GM12864 (cell line): ENCODE results near the gene UTF1.
"Not testable (repeated sequence)": the region's sequence is repeated elsewhere in the genome, so short reads cannot be mapped to it uniquely, and the experiment has no call there.

Experiments
- DNase-seq: peaks from one replicate; pipeline ENCODE4 v3.0.0-alpha.2; 2011; ENCODE audit warnings: low read depth
- H3K4me3 ChIP-seq: 2 replicates; pipeline ENCODE4 v1.5.1; 2011; ENCODE audit warnings: mild to moderate bottlenecking, low read depth, low read length, control low read depth
- TF ChIP-seq, protein P1 (sequence below): IDR thresholded peaks from 2 replicates; pipeline ENCODE4 v1.5.1; 2011; ENCODE audit warnings: low read depth, mild to moderate bottlenecking, moderate library complexity, low read length, control low read depth, inconsistent platforms; ENCODE audit errors: missing control alignments

Gene UTF1

DNA sequence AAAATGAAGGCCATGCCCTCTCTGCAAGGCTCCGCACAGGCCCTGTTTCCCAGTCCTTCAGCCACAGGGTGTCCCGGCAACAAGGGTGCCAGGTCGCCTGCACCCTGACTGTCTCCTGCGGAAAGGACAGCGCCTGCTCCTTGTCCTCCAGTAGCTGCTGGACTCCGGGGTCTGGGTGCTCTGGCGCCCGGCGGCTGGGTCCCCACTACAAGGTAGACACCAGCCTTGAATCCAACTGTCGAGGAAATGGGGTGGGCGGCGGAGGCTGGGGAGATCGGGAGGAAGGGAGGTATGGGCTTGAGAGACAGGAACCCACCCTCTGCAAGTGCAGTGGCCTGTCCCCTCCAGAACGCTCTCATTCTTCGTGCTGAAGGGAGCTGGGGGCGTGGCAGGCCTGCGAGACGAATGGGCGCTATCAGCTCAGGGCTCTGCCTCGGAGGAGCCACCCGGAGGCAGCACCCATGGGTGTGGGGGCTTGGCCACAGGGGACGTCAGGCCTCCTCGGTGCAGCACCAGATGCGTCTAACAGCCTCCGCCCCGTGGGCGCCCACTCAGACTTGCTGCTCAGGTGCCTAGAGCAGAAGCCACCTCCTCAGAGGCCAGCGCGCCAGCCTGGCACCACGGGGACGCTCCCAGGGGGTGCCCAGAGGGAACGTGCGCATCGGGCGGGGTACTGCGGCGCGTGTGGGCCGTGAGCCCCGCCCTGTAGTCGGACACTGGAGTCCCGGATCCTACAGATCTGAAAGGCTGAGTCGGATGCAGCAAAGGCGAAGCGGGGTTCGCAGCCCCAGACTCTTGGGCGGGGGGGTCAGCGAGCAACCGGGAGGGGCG is 31.1 kb downstream of the UTF1 start:
- peak overlapping the region; percentile 66 for H3K4me3 ChIP-seq
- TF ChIP-seq, protein P1, sequence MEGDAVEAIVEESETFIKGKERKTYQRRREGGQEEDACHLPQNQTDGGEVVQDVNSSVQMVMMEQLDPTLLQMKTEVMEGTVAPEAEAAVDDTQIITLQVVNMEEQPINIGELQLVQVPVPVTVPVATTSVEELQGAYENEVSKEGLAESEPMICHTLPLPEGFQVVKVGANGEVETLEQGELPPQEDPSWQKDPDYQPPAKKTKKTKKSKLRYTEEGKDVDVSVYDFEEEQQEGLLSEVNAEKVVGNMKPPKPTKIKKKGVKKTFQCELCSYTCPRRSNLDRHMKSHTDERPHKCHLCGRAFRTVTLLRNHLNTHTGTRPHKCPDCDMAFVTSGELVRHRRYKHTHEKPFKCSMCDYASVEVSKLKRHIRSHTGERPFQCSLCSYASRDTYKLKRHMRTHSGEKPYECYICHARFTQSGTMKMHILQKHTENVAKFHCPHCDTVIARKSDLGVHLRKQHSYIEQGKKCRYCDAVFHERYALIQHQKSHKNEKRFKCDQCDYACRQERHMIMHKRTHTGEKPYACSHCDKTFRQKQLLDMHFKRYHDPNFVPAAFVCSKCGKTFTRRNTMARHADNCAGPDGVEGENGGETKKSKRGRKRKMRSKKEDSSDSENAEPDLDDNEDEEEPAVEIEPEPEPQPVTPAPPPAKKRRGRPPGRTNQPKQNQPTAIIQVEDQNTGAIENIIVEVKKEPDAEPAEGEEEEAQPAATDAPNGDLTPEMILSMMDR = no peak
- no peak for DNase-seq

DNA sequence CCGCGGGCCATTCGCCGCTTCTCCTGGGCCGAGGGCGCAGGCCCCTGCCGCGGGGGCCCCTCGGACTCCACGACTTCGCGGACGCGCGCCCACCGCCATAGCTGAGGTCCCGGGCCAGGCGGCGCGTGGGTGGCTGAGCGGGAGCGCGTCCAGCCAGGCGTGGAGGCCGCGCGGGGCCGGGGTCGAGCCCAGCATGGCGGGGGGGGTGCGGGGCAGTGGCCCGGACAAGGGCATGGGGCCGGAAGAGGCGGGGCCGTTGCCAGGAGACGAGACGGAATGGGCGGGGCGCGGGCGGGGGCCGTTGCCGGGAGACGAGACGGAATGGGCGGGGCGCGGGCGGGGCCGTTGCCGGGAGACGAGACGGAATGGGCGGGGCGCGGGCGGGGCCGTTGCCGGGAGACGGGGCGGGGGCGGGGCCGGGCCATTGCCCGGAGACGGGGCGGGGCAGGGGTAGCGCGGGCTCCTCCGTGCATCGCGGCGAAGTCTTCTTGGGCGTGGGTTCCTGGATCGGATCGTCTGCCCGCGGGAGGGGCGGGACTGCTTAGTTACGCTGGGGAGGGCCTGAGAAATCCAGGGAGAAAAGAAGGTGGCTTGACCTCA is 31.8 kb downstream of the UTF1 start:
- peak overlapping the region; percentile 66 for H3K4me3 ChIP-seq
- no peak for DNase-seq
- TF ChIP-seq, protein P1 = no peak

DNA sequence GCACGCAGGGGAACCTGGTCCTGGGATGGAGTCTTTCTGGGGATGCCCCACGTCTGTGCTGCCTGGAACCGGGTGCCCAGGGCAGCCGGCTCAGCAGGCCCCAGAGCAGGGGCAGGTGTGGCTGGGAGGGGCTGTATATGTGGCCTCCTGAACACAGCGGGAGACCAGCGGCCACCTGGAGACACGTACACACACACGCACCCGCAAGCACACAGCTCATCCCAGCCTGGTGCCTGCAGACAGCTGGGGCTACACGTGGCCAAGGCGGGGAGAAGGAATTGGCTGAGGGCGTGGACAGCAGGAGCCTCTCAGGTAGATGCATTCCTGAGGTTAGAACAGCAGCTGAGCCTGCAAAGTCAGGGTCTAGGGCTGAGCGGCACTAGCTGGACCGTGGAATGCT is 32.7 kb downstream of the UTF1 start:
- no peak overlapping the region for H3K4me3 ChIP-seq
- DNase-seq = no peak
- TF ChIP-seq, protein P1 = no peak

DNA sequence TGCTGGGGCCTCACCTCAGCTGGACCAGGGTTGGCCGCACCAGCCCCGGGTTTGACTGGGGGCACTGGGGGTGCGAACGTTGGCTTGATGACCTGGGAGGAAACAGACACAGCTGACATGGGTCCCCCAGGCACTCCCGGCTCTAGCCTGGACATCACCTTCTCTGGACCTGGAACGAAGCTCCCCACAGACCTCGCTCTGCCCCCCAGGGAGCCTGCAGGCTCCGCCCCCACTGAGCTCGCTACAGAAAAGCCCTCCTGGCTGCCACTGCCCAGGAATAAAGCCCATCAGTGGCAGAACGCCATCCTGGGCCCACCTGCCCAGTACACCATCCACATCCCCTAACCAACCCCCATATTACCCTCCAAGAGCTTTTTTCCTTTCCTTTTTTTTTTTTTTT is 33.7 kb downstream of the UTF1 start:
- TF ChIP-seq, protein P1 = no peak
- no peak for DNase-seq
- no peak overlapping the region for H3K4me3 ChIP-seq

DNA sequence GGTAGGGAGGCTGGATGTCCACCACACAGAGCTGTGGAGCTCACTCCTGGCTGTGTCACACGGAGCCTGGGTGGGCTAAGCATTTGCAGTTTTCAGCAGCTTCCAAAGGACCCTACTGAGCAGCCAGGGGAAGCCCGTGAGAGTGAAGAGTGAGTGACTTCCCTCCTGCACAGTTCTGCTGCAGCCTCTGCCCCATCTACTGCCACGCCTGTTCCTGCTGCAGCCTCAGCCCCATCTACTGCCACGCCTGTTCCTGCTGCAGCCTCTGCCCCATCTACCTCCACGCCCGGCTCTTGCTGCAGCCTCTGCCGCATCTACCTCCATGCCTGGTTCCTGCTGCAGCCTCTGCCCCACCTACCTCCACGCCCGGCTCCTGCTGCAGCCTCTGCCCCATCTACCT is 34.4 kb downstream of the UTF1 start:
- no peak for DNase-seq
- no peak overlapping the region for H3K4me3 ChIP-seq
- TF ChIP-seq, protein P1 = no peak

GRCh38 chr10:133265052-133265451 is 35.0 kb downstream of the UTF1 start:
- not testable (repeated sequence) for H3K4me3 ChIP-seq, DNase-seq

DNA sequence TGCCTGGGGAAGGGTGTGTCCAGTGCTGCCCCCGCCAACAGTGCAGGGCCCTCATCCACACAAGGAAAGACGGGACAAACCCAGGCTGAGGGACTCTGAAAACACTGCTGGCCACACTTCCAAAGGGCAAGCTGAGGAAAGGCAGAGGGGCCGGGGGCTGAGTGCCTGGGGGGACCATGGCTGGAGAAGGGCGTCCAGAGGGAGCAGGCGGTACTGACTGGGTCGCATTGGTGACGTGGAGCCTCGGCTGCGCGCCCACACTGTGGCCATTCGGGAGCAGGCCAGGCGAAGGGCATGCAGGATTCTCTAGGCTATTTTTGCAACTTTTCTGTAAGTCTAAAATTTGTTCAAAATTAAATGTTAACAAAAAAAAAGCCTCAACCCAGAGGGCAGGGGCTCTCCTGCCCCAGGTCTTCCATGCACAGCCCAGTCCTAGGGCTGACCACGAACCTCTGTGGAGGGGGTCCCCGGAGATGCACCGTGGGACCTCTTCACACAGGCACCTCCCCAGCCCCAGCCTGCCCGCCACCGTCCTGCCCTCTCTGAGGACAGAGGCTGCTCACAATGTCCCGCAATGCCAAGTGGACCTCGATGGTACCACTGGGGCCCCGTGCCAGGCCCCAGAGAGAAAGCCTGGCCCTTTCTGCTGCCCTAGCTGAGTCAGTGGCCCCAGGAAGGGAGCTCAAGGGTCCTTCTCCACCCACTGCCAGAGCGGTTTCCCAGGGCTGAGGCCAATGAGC is 36.2 kb downstream of the UTF1 start:
- DNase-seq = no peak
- no peak overlapping the region for H3K4me3 ChIP-seq
- TF ChIP-seq, protein P1 = no peak
